ENCODE data around the gene GRIK3.

DNA sequence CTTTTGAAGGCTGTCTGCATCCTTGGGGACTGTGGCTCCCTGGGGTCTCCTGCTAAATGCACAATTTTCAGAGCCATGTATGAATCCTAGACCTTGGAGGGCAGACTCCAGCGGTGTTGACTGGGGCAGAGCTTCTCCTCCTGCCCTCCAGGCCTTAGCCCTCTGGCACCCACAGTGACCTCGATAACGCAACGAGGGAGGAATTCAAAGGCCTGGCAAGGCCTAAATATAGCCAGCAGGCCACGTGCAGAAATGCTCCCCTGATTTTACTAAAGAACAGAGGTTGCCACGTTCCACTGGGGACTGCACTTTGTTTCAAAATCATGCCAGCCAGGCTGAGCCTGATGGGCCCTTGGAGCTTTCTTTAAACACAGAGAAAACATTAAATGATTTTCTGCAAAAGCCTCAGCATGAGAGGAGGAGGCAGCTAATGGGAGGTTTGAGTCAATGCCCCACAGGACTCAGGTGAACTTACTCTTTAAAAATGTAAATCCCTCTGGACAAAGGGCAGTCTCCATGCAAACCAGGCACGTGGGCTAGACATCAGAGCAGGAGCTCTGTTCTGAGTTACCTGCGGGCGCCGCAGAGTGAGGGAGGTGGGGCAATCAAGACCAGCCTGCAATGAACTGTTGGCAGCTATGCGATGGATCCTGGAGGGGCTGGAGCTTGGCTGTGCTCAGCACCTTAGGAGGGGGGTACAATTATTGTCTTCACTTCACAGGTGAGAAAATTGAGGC, 28.0 kb downstream of the GRIK3 start:
- TF ChIP-seq, protein P1, sequence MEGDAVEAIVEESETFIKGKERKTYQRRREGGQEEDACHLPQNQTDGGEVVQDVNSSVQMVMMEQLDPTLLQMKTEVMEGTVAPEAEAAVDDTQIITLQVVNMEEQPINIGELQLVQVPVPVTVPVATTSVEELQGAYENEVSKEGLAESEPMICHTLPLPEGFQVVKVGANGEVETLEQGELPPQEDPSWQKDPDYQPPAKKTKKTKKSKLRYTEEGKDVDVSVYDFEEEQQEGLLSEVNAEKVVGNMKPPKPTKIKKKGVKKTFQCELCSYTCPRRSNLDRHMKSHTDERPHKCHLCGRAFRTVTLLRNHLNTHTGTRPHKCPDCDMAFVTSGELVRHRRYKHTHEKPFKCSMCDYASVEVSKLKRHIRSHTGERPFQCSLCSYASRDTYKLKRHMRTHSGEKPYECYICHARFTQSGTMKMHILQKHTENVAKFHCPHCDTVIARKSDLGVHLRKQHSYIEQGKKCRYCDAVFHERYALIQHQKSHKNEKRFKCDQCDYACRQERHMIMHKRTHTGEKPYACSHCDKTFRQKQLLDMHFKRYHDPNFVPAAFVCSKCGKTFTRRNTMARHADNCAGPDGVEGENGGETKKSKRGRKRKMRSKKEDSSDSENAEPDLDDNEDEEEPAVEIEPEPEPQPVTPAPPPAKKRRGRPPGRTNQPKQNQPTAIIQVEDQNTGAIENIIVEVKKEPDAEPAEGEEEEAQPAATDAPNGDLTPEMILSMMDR (conservative IDR thresholded peaks at IDR 0.05 in 1 of 2, IDR thresholded peaks at IDR 0.05 in 1 of 2; ENCODE audit: extremely low read depth in 1 of 2, insufficient read depth in 1 of 2, low read depth in 1 of 2, low read length in 2 of 2), result no peak
- no peak for TF ChIP-seq EZH2 (IDR thresholded peaks at IDR 0.05; ENCODE audit: borderline replicate concordance, low read length)
